Measurements from ENCODE around the gene MCF2L.

DNA sequence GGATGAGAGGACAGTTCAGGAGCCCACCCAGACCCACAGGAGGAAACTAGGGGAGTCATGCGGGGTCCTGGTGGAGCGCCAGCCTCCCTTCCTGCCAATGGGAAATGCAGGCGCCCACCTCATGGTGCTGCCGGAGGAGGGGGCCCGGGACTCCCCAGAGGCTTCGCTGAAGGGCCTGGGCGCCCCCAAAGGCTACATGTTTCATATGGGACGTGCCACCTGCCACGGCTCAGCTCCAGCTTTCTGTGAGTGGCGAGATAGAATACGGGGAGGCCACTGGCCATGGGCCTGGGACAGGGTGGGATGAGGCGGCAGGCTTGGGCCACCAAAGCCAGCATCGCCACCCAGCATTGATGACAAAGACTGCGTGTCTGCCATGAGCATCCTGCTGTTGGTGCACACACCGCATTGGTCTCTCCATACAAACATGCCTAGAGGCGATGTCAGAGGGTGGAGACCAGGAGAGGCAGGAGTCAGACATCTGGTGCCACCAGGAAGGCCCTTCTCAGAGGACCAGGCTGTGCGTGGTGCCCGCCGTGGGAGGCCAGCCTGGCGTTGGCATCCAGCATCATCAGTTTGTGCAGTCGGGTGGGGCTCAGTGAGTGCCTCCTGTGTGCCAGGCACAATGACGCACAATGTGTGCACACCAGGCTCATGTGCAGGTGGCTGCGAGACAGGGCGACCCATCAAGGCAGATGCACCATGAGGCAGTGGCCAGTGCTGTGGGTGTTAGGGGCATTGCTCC lies 152.3 kb downstream of the MCF2L start:
- TF ChIP-seq EZH2 (IDR thresholded peaks at IDR 0.05; ENCODE audit: borderline replicate concordance, control insufficient read depth, low read depth, low read length) (no peak), CEBPB (IDR thresholded peaks at IDR 0.05; ENCODE audit: borderline replicate concordance in 1 of 2, low read depth in 2 of 2, low read length in 2 of 2) (no peak), SUPT20H (IDR thresholded peaks at IDR 0.05; ENCODE audit: borderline replicate concordance, control insufficient read depth, low read depth, low read length) (no peak), CTCF (IDR thresholded peaks at IDR 0.05 in 2 of 3, conservative IDR thresholded peaks at IDR 0.05 in 1 of 3; ENCODE audit: control insufficient read depth in 2 of 3, extremely low read depth in 1 of 3, insufficient read depth in 1 of 3, low read depth in 3 of 3, low read length in 3 of 3) (no peak), POLR2AphosphoS5 (IDR thresholded peaks at IDR 0.05; ENCODE audit: low read length) (no peak), POLR2A (IDR thresholded peaks at IDR 0.05; ENCODE audit: low read depth, low read length) (no peak)
